ENCODE measurements around the gene SETDB2.

The SETDB2 gene

GRCh38 chr13:49446473-49446872 is 2.4 kb downstream of the SETDB2 start:
- Mint-ChIP-seq H3K9me3 (no peaks in the 10 kb centered on the region), H3K4me1 (ENCODE audit: low read depth) (peaks cover 76% of the 10 kb centered on the region), H3K36me3 (ENCODE audit: low read depth) (peaks cover 14% of the 10 kb centered on the region), H3K4me3 (peak overlapping the region; percentile 92), H3K27ac (peak overlapping the region; percentile 85), H3K27me3 (no peaks in the 10 kb centered on the region)

- Mint-ChIP-seq H3K27ac (no peak overlapping the region), H3K9me3 (no peaks in the 10 kb centered on the region), H3K4me1 (ENCODE audit: low read depth) (peaks cover 59% of the 10 kb centered on the region), H3K36me3 (ENCODE audit: low read depth) (peaks cover 20% of the 10 kb centered on the region), H3K4me3 (no peak overlapping the region), H3K27me3 (no peaks in the 10 kb centered on the region)
Measured at GRCh38 chr13:49448753-49449152, 4.7 kb downstream of the SETDB2 start.

GRCh38 chr13:49450105-49450819 is 6.2 kb downstream of the SETDB2 start:
- H3K9me3 Mint-ChIP-seq: no peaks in the 10 kb centered on the region
- peaks cover 67% of the 10 kb centered on the region for H3K4me1 Mint-ChIP-seq (ENCODE audit: low read depth)
- H3K27ac Mint-ChIP-seq: no peak overlapping the region
- H3K4me3 Mint-ChIP-seq: no peak overlapping the region
- H3K27me3 Mint-ChIP-seq: no peaks in the 10 kb centered on the region
- H3K36me3 Mint-ChIP-seq (ENCODE audit: low read depth): peaks cover 26% of the 10 kb centered on the region

GRCh38 chr13:49452725-49453457 is 8.8 kb downstream of the SETDB2 start:
- H3K27me3 Mint-ChIP-seq: no peaks in the 10 kb centered on the region
- H3K9me3 Mint-ChIP-seq: no peaks in the 10 kb centered on the region
- peak overlapping the region; percentile 61 for H3K27ac Mint-ChIP-seq
- no peak overlapping the region for H3K4me3 Mint-ChIP-seq
- peaks cover 31% of the 10 kb centered on the region for H3K36me3 Mint-ChIP-seq (ENCODE audit: low read depth)
- H3K4me1 Mint-ChIP-seq (ENCODE audit: low read depth): peaks cover 45% of the 10 kb centered on the region

- no peaks in the 10 kb centered on the region for H3K9me3 Mint-ChIP-seq
- H3K4me3 Mint-ChIP-seq: no peak overlapping the region
- no peak overlapping the region for H3K27ac Mint-ChIP-seq
- peaks cover 36% of the 10 kb centered on the region for H3K36me3 Mint-ChIP-seq (ENCODE audit: low read depth)
- peaks cover 40% of the 10 kb centered on the region for H3K4me1 Mint-ChIP-seq (ENCODE audit: low read depth)
- no peaks in the 10 kb centered on the region for H3K27me3 Mint-ChIP-seq
Measured at GRCh38 chr13:49453465-49453864, 9.4 kb downstream of the SETDB2 start.

GRCh38 chr13:49454388-49455006 is 10.4 kb downstream of the SETDB2 start:
- Mint-ChIP-seq H3K9me3 (no peaks in the 10 kb centered on the region), H3K27ac (peak overlapping the region; percentile 63), H3K4me3 (no peak overlapping the region), H3K36me3 (ENCODE audit: low read depth) (peaks cover 38% of the 10 kb centered on the region), H3K4me1 (ENCODE audit: low read depth) (peaks cover 29% of the 10 kb centered on the region), H3K27me3 (no peaks in the 10 kb centered on the region)

GRCh38 chr13:49455007-49455398 is 10.9 kb downstream of the SETDB2 start:
- Mint-ChIP-seq H3K27ac (no peak overlapping the region), H3K9me3 (no peaks in the 10 kb centered on the region), H3K36me3 (ENCODE audit: low read depth) (peaks cover 37% of the 10 kb centered on the region), H3K27me3 (no peaks in the 10 kb centered on the region), H3K4me1 (ENCODE audit: low read depth) (peaks cover 24% of the 10 kb centered on the region), H3K4me3 (no peak overlapping the region)

- no peaks in the 10 kb centered on the region for H3K27me3 Mint-ChIP-seq
- H3K4me1 Mint-ChIP-seq (ENCODE audit: low read depth): peaks cover 19% of the 10 kb centered on the region
- no peak overlapping the region for H3K4me3 Mint-ChIP-seq
- H3K9me3 Mint-ChIP-seq: no peaks in the 10 kb centered on the region
- H3K27ac Mint-ChIP-seq: no peak overlapping the region
- peaks cover 49% of the 10 kb centered on the region for H3K36me3 Mint-ChIP-seq (ENCODE audit: low read depth)
Measured at GRCh38 chr13:49456156-49456555, 12.1 kb downstream of the SETDB2 start.

GRCh38 chr13:49457221-49457620 is 13.1 kb downstream of the SETDB2 start:
- H3K36me3 Mint-ChIP-seq (ENCODE audit: low read depth): peaks cover 59% of the 10 kb centered on the region
- H3K27ac Mint-ChIP-seq: no peak overlapping the region

GRCh38 chr13:49459580-49459979 is 15.5 kb downstream of the SETDB2 start:
- peaks cover 9% of the 10 kb centered on the region for H3K4me1 Mint-ChIP-seq (ENCODE audit: low read depth)
- no peak overlapping the region for H3K27ac Mint-ChIP-seq
- peaks cover 63% of the 10 kb centered on the region for H3K36me3 Mint-ChIP-seq (ENCODE audit: low read depth)
- H3K9me3 Mint-ChIP-seq: peaks cover 7% of the 10 kb centered on the region
- no peaks in the 10 kb centered on the region for H3K27me3 Mint-ChIP-seq
- no peak overlapping the region for H3K4me3 Mint-ChIP-seq

More at GRCh38 chr13:49457221-49457620, 13.1 kb downstream of the SETDB2 start:
- Mint-ChIP-seq H3K4me1 (ENCODE audit: low read depth) (peaks cover 19% of the 10 kb centered on the region), H3K9me3 (peaks cover 1% of the 10 kb centered on the region), H3K27me3 (no peaks in the 10 kb centered on the region), H3K4me3 (no peak overlapping the region)

GRCh38 chr13:49464085-49464484 is 20.0 kb downstream of the SETDB2 start:
- H3K27ac Mint-ChIP-seq: no peak overlapping the region
- H3K4me1 Mint-ChIP-seq (ENCODE audit: low read depth): no peaks in the 10 kb centered on the region
- no peak overlapping the region for H3K4me3 Mint-ChIP-seq
- H3K36me3 Mint-ChIP-seq (ENCODE audit: low read depth): peaks cover 76% of the 10 kb centered on the region
- H3K27me3 Mint-ChIP-seq: no peaks in the 10 kb centered on the region
- peaks cover 7% of the 10 kb centered on the region for H3K9me3 Mint-ChIP-seq

- no peak overlapping the region for H3K27ac Mint-ChIP-seq
Measured at GRCh38 chr13:49464621-49465325, 20.7 kb downstream of the SETDB2 start.

GRCh38 chr13:49466292-49466838 is 22.3 kb downstream of the SETDB2 start:
- Mint-ChIP-seq H3K4me1 (ENCODE audit: low read depth) (no peaks in the 10 kb centered on the region), H3K9me3 (peaks cover 7% of the 10 kb centered on the region), H3K36me3 (ENCODE audit: low read depth) (peaks cover 78% of the 10 kb centered on the region), H3K27ac (no peak overlapping the region), H3K4me3 (no peak overlapping the region), H3K27me3 (no peaks in the 10 kb centered on the region)

More at GRCh38 chr13:49464621-49465325, 20.7 kb downstream of the SETDB2 start:
- Mint-ChIP-seq H3K4me1 (ENCODE audit: low read depth) (no peaks in the 10 kb centered on the region), H3K4me3 (no peak overlapping the region), H3K36me3 (ENCODE audit: low read depth) (peaks cover 82% of the 10 kb centered on the region), H3K27me3 (no peaks in the 10 kb centered on the region), H3K9me3 (peaks cover 7% of the 10 kb centered on the region)

GRCh38 chr13:49472186-49472585 is 28.1 kb downstream of the SETDB2 start:
- no peak overlapping the region for H3K27ac Mint-ChIP-seq
- H3K4me1 Mint-ChIP-seq (ENCODE audit: low read depth): no peaks in the 10 kb centered on the region

More at GRCh38 chr13:49472186-49472585, 28.1 kb downstream of the SETDB2 start:
- Mint-ChIP-seq H3K27me3 (no peaks in the 10 kb centered on the region), H3K9me3 (no peaks in the 10 kb centered on the region), H3K36me3 (ENCODE audit: low read depth) (peaks cover 69% of the 10 kb centered on the region), H3K4me3 (no peak overlapping the region)
